Measurements from ENCODE around the gene SH2D7.

Gene SH2D7

GRCh38 chr15:78092261-78093041 is at the start of gene SH2D7:
Gene SH2D7, plus strand, starts transcription at chr15:78092561. Its CDS starts 24 bp downstream, at chr15:78092585.
- no peak for TF ChIP-seq CTCF (IDR thresholded peaks at IDR 0.05; ENCODE audit: borderline replicate concordance, control extremely low read depth, extremely low read depth, insufficient read depth, missing control alignments)
- in situ Hi-C loops (cut with MboI; ENCODE audit: low sequenced_read_pairs, unreplicated experiment): no loop called here
- DNase-seq (ENCODE audit: low spot score): no peak

- no peak for DNase-seq (ENCODE audit: low spot score)
- no peak for TF ChIP-seq CTCF (IDR thresholded peaks at IDR 0.05; ENCODE audit: borderline replicate concordance, control extremely low read depth, extremely low read depth, insufficient read depth, missing control alignments)
- in situ Hi-C loops (cut with MboI; ENCODE audit: low sequenced_read_pairs, unreplicated experiment): no loop called here
Observed at GRCh38 chr15:78044407-78045155, 47.8 kb upstream of the SH2D7 start.

GRCh38 chr15:78045189-78045588 is 47.2 kb upstream of the SH2D7 start:
- DNase-seq (ENCODE audit: low spot score): no peak
- in situ Hi-C loops (cut with MboI; ENCODE audit: low sequenced_read_pairs, unreplicated experiment): no loop called here
- TF ChIP-seq CTCF (IDR thresholded peaks at IDR 0.05; ENCODE audit: borderline replicate concordance, control extremely low read depth, extremely low read depth, insufficient read depth, missing control alignments): no peak

- no peak for TF ChIP-seq CTCF (IDR thresholded peaks at IDR 0.05; ENCODE audit: borderline replicate concordance, control extremely low read depth, extremely low read depth, insufficient read depth, missing control alignments)
- in situ Hi-C loops (cut with MboI; ENCODE audit: low sequenced_read_pairs, unreplicated experiment): no loop called here
- no peak for DNase-seq (ENCODE audit: low spot score)
Observed at GRCh38 chr15:78046796-78047341, 45.5 kb upstream of the SH2D7 start.

GRCh38 chr15:78047761-78048627 is 44.4 kb upstream of the SH2D7 start:
- in situ Hi-C loops (cut with MboI; ENCODE audit: low sequenced_read_pairs, unreplicated experiment): no loop called here
- TF ChIP-seq CTCF (IDR thresholded peaks at IDR 0.05; ENCODE audit: borderline replicate concordance, control extremely low read depth, extremely low read depth, insufficient read depth, missing control alignments): no peak
- DNase-seq (ENCODE audit: low spot score): no peak

GRCh38 chr15:78048628-78048920 is 43.8 kb upstream of the SH2D7 start:
- TF ChIP-seq CTCF (IDR thresholded peaks at IDR 0.05; ENCODE audit: borderline replicate concordance, control extremely low read depth, extremely low read depth, insufficient read depth, missing control alignments): no peak
- DNase-seq (ENCODE audit: low spot score): no peak
- in situ Hi-C loops (cut with MboI; ENCODE audit: low sequenced_read_pairs, unreplicated experiment): no loop called here
